ENCODE results near the gene MSL2.

DNA sequence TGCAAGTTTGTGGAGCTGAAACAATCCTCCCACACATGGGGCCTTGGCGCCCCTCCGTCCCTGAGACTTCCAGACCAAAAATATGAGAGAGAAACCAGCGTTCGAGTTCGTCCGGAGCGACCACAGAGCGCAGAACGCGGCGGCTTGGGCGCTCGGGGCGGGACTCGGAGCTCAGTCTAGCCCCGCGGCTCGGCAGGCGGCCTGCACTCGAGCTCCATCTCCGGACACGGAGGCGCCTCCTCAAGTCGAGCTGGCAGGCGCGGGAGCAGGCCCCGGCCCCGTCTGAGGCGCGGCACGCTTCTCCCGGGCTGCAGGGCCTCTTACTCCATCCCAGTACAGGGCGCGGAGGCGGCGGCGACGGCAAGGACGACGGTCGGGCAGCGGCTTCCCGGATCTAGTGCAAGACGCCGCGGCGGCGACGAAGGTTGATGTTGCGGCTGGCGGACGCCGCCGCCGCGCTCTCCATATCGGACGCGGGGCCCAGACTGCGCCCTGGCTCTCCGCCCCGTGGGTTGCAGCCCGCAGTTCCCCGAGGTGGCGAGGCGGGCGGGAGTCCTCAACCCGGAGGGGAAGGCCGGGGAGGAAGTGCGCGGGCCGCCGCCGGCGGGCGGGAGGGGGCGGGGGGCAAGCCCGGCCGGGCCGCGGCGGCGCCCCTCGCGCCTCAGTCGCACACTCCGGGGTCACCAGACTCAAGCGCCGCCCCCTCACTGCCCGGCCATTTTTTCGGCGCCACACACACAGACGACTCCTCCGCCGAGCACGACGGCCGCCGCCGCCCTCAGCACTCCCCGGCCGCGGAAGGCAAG is 674 bp downstream of the MSL2 start:
- TF ChIP-seq CTCF (IDR thresholded peaks at IDR 0.05) (no peak), POLR2A (IDR thresholded peaks at IDR 0.05) (peak in 1 of 2 donors; percentile 6), POLR2AphosphoS5 (IDR thresholded peaks at IDR 0.05) (peak in 2 of 3 donors; percentile 7 to 23), EP300 (IDR thresholded peaks at IDR 0.05) (no peak)

Measured in suprapubic skin (tissue), 4 donors.